GM18873 (cell line): ENCODE data around the gene GDPD3.

Experiments used
- ATAC-seq: cut with Tn5 transposase; IDR thresholded peaks from one replicate; pipeline ENCODE4 v1.9.1; 2021; ENCODE audit warnings: mild to moderate bottlenecking, moderate library complexity, moderate number of reproducible peaks; ENCODE audit not compliant: unreplicated experiment, low FRiP score

The GDPD3 gene

GRCh38 chr16:30096105-30096861, 17.1 kb downstream of the GDPD3 start, which contains the start of gene YPEL3:
Gene YPEL3 (minus strand): TSS chr16:30096213. CDS start chr16:30095482, 731 bp downstream.
- no peak for ATAC-seq

- no peak for ATAC-seq
Observed at GRCh38 chr16:30095166-30096078, 17.9 kb downstream of the GDPD3 start.

- no peak for ATAC-seq
Observed at GRCh38 chr16:30094541-30095165, 18.7 kb downstream of the GDPD3 start.

- ATAC-seq = peak; percentile 47
Observed at GRCh38 chr16:30092373-30093010, 20.8 kb downstream of the GDPD3 start.

GRCh38 chr16:30091474-30092372, 21.6 kb downstream of the GDPD3 start, which contains the start of gene TBX6:
Gene TBX6 (minus strand): TSS chr16:30091924. CDS start chr16:30091193, 731 bp downstream.
- peak; percentile 56 for ATAC-seq

GRCh38 chr16:30090610-30091331, 22.6 kb downstream of the GDPD3 start:
- ATAC-seq = no peak

- ATAC-seq = no peak
Observed at GRCh38 chr16:30088832-30089624, 24.3 kb downstream of the GDPD3 start.

- no peak for ATAC-seq
Observed at GRCh38 chr16:30088237-30088831, 25.0 kb downstream of the GDPD3 start.

- no peak for ATAC-seq
Observed at GRCh38 chr16:30087181-30087898, 26.0 kb downstream of the GDPD3 start.

GRCh38 chr16:30086291-30087140, 26.8 kb downstream of the GDPD3 start:
- ATAC-seq = no peak

GRCh38 chr16:30085820-30086219, 27.5 kb downstream of the GDPD3 start:
- no peak for ATAC-seq

GRCh38 chr16:30085247-30085646, 28.1 kb downstream of the GDPD3 start:
- ATAC-seq = no peak

- ATAC-seq = no peak
Observed at GRCh38 chr16:30084816-30085159, 28.5 kb downstream of the GDPD3 start.

- no peak for ATAC-seq
Observed at GRCh38 chr16:30084096-30084815, 29.1 kb downstream of the GDPD3 start.

- ATAC-seq = no peak
Observed at GRCh38 chr16:30083216-30084055, 29.9 kb downstream of the GDPD3 start.
